ENCODE data around the gene KRTAP17-1. TPM values are rescaled to one million over a fixed set of nuclear protein-coding genes. Genes with fewer than 3 reads are reported as not detected.
"Not testable (repeated sequence)": the region's sequence is repeated elsewhere in the genome, so short reads cannot be mapped to it uniquely, and the experiment has no call there.

KRTAP17-1 gene
- polyA plus RNA-seq, 1 donor = not detected

DNA sequence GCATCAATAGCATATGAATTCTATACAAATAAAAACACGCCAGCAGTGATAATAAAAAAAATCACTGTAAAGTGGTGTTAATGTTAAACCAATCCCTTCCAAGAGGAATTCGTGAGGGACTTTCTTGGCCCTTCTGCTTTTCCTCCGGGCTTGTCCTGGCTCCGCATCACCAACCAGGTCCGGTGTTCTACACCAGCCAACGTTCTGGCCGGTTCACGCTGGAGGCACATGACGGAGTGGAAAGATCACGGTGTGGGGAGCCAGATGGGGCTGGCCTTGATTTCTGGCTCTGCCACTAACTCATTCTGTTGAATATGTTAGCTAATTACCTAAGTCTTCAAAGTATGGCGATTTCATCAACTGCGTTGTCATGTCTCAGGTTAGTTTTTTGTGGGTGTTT lies 11.4 kb downstream of the KRTAP17-1 start:
- no peak for DNase-seq (ENCODE audit: low read depth)

DNA sequence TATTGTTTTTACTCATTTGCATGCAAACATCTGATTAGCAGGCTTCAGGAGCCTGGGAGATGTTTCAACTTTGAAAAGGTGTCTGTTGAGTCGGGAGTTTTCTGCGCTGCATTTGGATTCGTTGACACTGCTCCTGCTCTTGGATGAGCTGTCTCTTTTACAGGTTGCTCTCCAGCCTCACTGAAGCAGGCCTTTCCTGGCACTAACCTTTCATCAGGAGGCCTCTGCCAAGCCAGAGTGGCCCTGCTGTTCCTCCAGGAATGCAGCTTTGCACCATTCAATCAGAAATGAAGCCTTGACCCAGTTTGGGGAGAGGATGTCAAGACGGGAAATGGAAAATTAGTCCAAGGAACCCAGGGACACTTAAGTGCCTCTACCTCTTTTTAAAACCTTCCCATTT lies 12.5 kb downstream of the KRTAP17-1 start:
- no peak for DNase-seq (ENCODE audit: low read depth)

DNA sequence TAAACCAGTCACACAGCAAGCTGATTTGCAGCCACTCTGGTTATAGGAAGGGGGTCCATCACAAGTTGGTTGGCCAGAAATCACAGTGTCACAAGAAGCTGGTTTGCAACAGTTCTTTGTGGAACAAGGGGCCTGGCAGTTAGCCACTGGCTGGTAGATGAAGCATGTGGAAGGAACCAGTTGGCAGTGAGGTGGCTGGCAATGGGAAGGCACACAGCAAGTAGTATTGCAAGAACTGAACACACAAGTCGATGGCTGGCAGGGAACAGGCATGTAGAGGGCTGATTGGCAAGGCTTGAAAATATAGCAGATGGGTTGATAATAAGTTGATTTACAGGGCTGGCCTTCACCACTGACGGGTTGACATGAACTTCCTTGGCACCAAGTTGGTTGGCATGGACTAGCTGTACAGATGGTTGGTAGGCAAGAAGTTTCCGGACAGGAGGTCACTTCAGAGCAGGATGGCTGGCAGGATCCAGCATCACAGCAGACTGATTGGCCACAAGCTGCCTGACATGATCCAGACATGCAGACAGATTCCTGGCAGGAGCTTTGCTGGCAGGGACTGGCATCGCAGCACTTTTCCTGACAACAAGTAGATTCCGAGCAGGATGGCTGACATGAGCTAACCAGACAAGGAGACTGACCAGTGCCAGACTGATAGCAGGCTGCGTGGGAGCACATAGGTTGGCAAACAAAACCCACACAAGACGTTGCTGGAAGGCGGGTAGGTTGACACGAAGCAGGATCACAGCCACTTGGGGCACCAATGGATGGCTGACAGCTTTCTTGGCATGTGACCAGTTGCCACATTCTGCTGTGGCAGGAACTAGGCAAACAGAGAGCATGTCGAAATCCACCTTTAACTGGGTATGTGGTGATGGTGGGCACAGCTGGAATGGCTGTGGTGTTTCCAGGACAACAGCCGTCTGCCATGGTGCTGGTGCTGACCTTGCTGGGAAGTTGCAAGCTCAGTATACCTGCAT lies 13.3 kb downstream of the KRTAP17-1 start, which contains the start of gene KRTAP29-1:
Gene KRTAP29-1, minus strand, starts transcription at position 936 of the 986 bp plus-strand sequence. Its CDS starts 0 bp downstream, at position 936.
- DNase-seq (ENCODE audit: low read depth) = no peak

DNA sequence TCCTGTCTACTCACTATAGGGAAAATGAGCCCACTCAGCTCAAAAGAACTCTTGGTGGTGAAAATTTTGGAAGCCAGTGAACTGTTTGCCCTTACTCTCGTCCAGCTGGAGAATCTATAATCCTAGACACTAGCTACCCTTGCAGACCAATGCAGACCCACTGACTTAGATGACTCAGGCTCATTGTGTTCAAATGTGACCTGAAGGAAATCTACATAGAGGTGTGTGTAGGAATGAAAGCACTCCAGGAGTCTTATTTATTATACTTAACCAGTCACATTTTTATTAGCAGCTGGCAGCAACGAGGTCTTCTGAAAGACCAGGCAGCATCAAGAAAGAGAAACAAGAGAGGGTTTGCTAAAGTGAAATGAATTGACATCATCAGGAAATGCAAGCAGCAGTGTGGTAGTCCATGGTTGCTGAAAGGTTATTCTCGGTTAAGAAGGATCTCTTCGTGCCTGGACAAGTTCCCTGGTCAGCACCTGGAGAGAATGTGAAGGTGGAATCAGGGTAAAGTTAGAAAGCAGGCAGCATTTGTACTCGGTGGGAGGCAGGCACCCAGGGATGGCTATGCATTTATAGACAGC lies 14.2 kb downstream of the KRTAP17-1 start:
- no peak for DNase-seq (ENCODE audit: low read depth)

DNA sequence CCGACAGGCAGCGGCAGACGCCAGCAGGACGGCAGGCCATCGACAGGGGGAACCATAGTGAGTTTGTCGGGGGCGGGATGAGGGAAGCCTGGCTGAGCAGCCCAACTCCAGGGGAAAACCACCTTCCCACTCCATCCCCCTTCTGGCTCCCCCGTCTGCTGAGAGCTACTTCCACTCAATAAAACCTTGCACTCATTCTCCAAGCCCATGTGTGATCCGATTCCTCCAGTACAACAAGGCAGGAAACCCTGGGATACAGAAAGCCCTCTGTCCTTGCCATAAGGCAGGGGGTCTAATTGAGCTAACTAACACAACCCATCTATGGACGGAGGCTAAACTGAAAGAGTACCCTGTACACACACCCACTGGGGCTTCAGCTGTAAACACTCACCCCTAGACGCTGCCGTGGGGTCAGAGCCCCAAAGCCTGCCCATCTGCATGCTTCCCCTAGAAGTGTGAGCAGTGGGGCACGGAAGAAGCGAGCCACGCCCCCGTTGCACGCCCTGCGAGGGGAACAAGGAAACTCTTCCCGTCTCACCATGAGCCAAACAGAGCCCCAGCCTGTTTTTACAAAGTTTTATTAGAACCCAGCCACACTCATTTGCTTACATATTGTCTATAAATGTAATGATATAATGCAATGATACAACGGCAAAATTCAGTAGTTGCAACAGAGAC lies 16.9 kb downstream of the KRTAP17-1 start:
- DNase-seq (ENCODE audit: low read depth) = no peak

DNA sequence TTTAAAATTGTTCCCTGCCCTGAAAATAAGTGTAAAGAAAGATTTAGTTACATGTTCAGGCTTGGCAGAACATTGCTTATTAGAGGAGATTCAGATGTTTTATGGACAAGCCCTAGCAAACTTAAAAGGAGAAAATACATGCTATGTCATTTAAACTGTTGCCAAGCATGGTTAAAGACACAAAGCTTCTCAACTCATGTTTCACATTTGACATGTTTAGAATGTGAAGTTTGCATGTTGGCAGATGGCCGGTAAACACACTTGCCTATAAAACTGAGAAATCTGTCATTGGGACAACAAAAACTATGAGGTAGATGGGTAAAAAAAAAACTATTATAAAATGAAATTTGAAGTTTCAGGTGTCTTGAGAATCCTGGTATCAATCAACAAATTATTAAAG lies 18.7 kb downstream of the KRTAP17-1 start:
- DNase-seq (ENCODE audit: low read depth) = no peak

DNA sequence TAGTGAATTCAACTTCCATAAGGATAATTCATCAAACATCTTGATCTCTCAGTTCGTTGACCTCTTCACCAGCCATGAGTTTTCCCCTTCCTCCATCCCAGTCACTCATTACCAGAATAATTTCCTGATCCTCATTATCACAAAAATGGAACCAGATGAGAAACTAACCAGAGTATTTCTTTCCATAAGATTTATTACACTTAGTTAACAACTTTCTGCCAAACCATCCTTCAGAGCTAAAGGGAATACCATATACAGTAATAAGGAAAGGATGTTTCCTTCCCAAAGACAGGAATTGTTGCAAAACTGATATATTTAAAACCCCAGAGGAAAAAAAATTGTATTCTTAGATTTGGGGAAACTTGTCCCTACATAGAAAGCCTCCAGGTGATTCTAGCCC lies 21.5 kb downstream of the KRTAP17-1 start:
- no peak for DNase-seq (ENCODE audit: low read depth)

DNA sequence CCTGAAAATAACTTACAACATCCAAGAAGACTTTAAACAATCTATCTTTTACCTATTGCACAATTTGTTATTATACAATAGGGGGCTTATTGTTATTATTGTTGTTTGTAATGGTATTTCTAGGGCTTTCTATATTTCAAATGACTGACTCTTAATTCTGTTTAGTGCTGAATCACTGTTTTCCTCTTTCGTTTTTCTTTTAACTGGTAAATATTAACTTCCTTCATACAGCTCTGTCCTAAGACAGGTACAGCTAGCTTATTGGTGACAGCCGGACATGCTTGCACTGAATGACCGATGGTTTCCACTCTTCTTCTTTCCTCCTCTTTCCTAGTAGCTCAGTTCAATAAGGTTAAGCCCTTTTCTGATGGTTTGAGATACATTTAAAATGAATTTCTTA lies 28.5 kb downstream of the KRTAP17-1 start:
- no peak for DNase-seq (ENCODE audit: low read depth)

DNA sequence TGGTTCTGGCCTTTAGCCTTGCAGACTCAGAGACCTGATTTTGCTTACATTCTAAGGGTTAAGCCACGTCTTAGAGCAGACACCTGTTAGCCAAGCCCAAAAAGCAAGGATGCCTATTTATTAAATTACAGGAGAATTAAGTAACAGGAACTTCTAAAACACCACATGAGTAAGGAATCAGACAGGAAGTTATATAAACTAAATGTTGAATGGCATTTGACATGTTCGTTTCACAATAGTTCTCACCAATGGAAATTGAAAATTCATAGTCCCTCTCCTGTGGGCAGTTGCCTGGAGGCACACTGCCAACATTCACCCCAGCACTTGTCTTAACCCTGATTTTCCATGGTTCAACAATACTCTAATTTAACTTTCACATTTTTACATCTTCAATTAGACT lies 31.0 kb downstream of the KRTAP17-1 start:
- no peak for DNase-seq (ENCODE audit: low read depth)

DNA sequence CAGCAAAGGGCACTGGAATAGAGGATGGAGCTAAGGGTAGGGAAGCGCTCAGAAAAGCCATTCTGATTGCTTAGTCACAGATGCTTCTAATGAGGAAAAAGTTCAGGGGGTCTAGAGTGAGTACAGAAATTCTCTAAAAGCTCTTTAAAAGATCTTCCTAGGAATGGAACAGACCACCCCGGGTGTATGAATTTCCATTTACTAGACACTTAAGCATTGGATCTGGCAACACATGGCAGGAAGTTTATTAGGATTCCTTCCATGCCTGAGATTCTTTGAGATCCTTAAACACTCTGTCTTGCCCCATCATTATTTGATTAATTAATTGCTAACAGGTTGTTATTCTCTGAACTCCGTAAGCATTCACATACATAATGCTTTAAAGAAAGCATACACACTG lies 31.5 kb downstream of the KRTAP17-1 start:
- no peak for DNase-seq (ENCODE audit: low read depth)

DNA sequence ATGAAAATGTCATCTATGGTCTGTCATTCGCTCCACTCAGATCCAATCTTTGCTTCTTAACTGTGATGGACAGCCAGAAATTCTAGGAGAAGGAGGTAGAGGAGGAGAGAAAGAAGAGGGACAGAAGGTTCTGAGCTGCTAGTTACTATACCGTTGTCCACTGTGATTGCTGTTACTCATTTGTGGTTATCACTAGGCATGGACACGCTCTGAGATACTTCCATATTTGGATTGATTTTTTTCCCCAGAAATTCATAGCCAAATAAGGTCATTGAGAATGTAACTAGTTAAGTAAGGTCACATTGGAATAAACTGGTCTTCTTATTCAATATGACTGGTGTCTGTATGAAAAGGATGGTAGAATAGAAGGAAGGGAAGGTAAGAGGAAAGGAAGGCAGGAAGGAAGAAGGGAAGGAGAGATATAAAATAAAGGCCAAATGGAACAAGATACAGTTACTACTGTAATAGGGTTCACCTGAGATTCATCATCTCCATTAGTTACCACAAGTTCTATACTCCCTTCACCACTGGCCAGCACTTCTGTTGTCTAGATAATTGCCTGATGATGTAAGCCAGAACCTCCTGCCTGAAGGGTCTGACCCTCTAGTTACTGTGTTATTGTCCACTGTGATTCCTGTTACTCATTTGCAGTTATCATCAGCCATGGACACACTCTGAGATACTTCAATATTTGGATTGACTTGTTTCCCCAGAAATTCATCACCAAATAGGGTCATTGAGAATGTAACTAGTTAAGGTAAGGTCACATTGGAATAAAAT lies 37.1 kb downstream of the KRTAP17-1 start:
- DNase-seq (ENCODE audit: low read depth) = no peak

DNA sequence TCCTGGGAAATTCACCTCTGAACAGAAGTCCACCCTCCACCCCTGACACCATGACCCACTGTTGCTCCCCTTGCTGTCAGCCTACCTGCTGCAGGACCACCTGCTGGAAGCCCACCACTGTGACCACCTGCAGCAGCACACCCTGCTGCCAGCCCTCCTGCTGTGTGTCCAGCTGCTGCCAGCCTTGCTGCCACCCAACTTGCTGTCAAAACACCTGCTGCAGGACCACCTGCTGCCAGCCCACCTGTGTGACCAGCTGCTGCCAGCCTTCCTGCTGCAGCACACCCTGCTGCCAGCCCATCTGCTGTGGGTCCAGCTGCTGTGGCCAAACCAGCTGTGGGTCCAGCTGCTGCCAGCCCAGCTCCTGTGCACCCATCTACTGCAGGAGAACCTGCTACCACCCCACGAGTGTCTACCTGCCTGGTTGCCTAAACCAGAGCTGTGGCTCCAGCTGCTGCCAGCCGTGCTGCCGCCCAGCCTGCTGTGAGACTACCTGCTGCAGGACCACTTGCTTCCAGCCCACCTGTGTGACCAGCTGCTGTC lies 39.8 kb downstream of the KRTAP17-1 start, which contains the start of gene KRTAP9-7:
Gene KRTAP9-7, plus strand, starts transcription at position 51 of the 543 bp plus-strand sequence. Its CDS starts 0 bp downstream, at position 51.
- not testable (repeated sequence) for DNase-seq (ENCODE audit: low read depth)

DNA sequence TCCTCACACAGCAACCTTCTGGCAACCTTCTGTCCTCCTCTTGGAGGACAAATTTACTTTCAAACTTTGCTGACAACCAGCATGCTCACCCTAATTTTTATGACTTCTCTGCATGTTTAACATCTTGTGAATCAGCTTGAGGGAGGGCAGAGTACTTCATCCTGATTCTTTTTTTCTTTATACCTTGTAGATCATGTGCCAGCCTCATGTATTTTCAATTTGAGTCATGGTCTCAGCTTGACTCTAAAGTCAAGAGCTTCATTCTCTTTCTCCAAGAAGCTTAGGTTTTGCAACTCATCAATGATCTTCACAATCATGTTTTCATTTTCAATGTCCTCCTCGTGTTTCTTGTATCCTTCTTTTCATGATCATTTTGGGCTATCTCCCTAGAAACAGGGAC lies 43.7 kb downstream of the KRTAP17-1 start:
- no peak for DNase-seq (ENCODE audit: low read depth)

DNA sequence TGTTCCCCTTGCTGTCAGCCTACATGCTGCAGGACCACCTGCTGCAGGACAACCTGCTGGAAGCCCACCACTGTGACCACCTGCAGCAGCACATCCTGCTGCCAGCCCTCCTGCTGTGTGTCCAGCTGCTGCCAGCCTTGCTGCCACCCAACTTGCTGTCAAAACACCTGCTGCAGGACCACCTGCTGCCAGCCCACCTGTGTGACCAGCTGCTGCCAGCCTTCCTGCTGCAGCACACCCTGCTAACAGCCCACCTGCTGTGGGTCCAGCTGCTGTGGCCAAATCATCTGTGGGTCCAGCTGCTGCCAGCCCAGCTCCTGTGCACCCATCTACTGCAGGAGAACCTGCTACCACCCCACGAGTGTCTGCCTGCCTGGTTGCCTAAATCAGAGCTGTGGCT lies 44.2 kb downstream of the KRTAP17-1 start:
- DNase-seq (ENCODE audit: low read depth) = not testable (repeated sequence)

DNA sequence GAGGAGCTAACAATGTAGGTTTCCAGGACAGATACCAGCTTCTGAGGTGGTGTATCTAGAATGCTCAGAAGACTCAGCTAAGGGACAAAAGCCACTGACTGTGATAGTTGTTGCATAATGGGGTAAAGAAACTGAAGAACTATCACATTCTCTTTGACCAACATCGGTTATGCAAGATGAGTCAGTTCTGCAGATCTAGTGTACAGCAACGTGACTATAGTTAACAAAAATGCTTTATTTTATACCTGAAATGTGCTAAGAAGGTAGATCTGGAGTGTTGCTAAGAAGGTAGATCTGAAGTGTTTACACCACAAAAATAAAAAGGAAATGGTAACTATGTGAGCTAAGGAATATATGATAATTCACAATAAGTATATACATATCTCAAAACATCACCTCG lies 47.8 kb downstream of the KRTAP17-1 start:
- no peak for DNase-seq (ENCODE audit: low read depth)

DNA sequence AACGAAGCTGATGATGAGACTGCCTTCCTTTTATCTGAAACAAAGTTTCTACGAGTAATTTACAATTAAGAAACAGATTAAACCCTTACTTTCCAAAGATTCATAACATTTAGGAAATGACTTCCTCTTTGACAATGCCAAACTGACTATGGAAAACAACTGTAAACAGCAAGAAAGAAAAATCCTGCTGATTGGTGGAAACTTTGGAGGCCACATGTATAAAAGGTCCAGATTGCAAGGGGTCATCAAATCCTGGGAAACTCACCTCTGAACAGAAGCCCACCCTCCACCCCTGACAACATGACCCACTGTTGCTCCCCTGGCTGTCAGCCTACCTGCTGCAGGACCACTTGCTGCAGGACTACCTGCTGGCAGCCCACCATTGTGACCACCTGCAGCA lies 50.4 kb downstream of the KRTAP17-1 start, which contains the start of gene KRTAP9-6:
Gene KRTAP9-6, plus strand, starts transcription at position 301 of the 400 bp plus-strand sequence. Its CDS starts 0 bp downstream, at position 301.
- DNase-seq (ENCODE audit: low read depth) = no peak

Other genes with a start within 250 kb of the KRTAP17-1 start
- gene KRTAP2-4, start 249.8 kb downstream of the KRTAP17-1 start, polyA plus RNA-seq (ENCODE audit: insufficient read length) = not detected
- gene KRTAP4-7, start 231.6 kb downstream of the KRTAP17-1 start, polyA plus RNA-seq (ENCODE audit: insufficient read length) = not detected
- not detected for gene KRTAP4-8, start 217.6 kb downstream of the KRTAP17-1 start, polyA plus RNA-seq (ENCODE audit: insufficient read length)
- gene KRTAP4-16, start 213.5 kb downstream of the KRTAP17-1 start, polyA plus RNA-seq (ENCODE audit: insufficient read length) = not detected
- gene KRTAP4-9, start 210.3 kb downstream of the KRTAP17-1 start, polyA plus RNA-seq (ENCODE audit: insufficient read length) = not detected
- gene KRTAP4-11, start 197.3 kb downstream of the KRTAP17-1 start, polyA plus RNA-seq (ENCODE audit: insufficient read length) = not detected
- gene KRTAP4-12, start 191.5 kb downstream of the KRTAP17-1 start, polyA plus RNA-seq (ENCODE audit: insufficient read length) = not detected
- not detected for gene KRTAP4-6, start 175.2 kb downstream of the KRTAP17-1 start, polyA plus RNA-seq (ENCODE audit: insufficient read length)
- gene KRTAP4-5, start 165.9 kb downstream of the KRTAP17-1 start, polyA plus RNA-seq (ENCODE audit: insufficient read length) = not detected
- not detected for gene KRTAP4-4, start 155.0 kb downstream of the KRTAP17-1 start, polyA plus RNA-seq (ENCODE audit: insufficient read length)
- gene KRTAP4-3, start 147.5 kb downstream of the KRTAP17-1 start, polyA plus RNA-seq (ENCODE audit: insufficient read length) = not detected
- gene KRTAP4-2, start 137.5 kb downstream of the KRTAP17-1 start, polyA plus RNA-seq (ENCODE audit: insufficient read length) = not detected
- gene KRTAP4-1, start 130.8 kb downstream of the KRTAP17-1 start, polyA plus RNA-seq (ENCODE audit: insufficient read length) = not detected
- not detected for gene KRTAP9-1, start 125.8 kb downstream of the KRTAP17-1 start, polyA plus RNA-seq (ENCODE audit: insufficient read length)
- not detected for gene KRTAP9-2, start 89.1 kb downstream of the KRTAP17-1 start, polyA plus RNA-seq (ENCODE audit: insufficient read length)
- gene KRTAP9-3, start 83.3 kb downstream of the KRTAP17-1 start, polyA plus RNA-seq (ENCODE audit: insufficient read length) = not detected
- gene KRTAP9-8, start 77.7 kb downstream of the KRTAP17-1 start, polyA plus RNA-seq (ENCODE audit: insufficient read length) = not detected
- gene KRTAP9-4, start 66.0 kb downstream of the KRTAP17-1 start, polyA plus RNA-seq (ENCODE audit: insufficient read length) = not detected
- gene KRTAP9-9, start 60.3 kb downstream of the KRTAP17-1 start, polyA plus RNA-seq (ENCODE audit: insufficient read length) = not detected
- 0.22 TPM for gene KRTAP9-6, start 50.3 kb downstream of the KRTAP17-1 start, polyA plus RNA-seq (ENCODE audit: insufficient read length)
- not detected for gene KRTAP9-7, start 40.0 kb downstream of the KRTAP17-1 start, polyA plus RNA-seq (ENCODE audit: insufficient read length)
- not detected for gene KRTAP29-1, start 12.9 kb downstream of the KRTAP17-1 start, polyA plus RNA-seq (ENCODE audit: insufficient read length)
- gene KRTAP16-1, start 6.4 kb downstream of the KRTAP17-1 start, polyA plus RNA-seq (ENCODE audit: insufficient read length) = not detected
- gene KRT33A, start 35.1 kb upstream of the KRTAP17-1 start, polyA plus RNA-seq (ENCODE audit: insufficient read length) = not detected
- not detected for gene KRT33B, start 54.1 kb upstream of the KRTAP17-1 start, polyA plus RNA-seq (ENCODE audit: insufficient read length)
- gene KRT34, start 66.6 kb upstream of the KRTAP17-1 start, polyA plus RNA-seq (ENCODE audit: insufficient read length) = not detected
- 5.9 TPM for gene KRT31, start 81.9 kb upstream of the KRTAP17-1 start, polyA plus RNA-seq (ENCODE audit: insufficient read length)
- not detected for gene KRT37, start 108.9 kb upstream of the KRTAP17-1 start, polyA plus RNA-seq (ENCODE audit: insufficient read length)
- not detected for gene KRT38, start 125.3 kb upstream of the KRTAP17-1 start, polyA plus RNA-seq (ENCODE audit: insufficient read length)
- not detected for gene KRT32, start 151.7 kb upstream of the KRTAP17-1 start, polyA plus RNA-seq (ENCODE audit: insufficient read length)
- not detected for gene KRT35, start 165.4 kb upstream of the KRTAP17-1 start, polyA plus RNA-seq (ENCODE audit: insufficient read length)
- gene KRT36, start 174.2 kb upstream of the KRTAP17-1 start, polyA plus RNA-seq (ENCODE audit: insufficient read length) = not detected
- gene KRT13, start 189.9 kb upstream of the KRTAP17-1 start, polyA plus RNA-seq (ENCODE audit: insufficient read length) = not detected
- 0.11 TPM for gene KRT15, start 203.2 kb upstream of the KRTAP17-1 start, polyA plus RNA-seq (ENCODE audit: insufficient read length)
- 0.28 TPM for gene KRT19, start 212.6 kb upstream of the KRTAP17-1 start, polyA plus RNA-seq (ENCODE audit: insufficient read length)

Data from forelimb muscle (tissue), 1 donor.